ENCODE measurements around the gene LRRC4C.

The LRRC4C gene

DNA sequence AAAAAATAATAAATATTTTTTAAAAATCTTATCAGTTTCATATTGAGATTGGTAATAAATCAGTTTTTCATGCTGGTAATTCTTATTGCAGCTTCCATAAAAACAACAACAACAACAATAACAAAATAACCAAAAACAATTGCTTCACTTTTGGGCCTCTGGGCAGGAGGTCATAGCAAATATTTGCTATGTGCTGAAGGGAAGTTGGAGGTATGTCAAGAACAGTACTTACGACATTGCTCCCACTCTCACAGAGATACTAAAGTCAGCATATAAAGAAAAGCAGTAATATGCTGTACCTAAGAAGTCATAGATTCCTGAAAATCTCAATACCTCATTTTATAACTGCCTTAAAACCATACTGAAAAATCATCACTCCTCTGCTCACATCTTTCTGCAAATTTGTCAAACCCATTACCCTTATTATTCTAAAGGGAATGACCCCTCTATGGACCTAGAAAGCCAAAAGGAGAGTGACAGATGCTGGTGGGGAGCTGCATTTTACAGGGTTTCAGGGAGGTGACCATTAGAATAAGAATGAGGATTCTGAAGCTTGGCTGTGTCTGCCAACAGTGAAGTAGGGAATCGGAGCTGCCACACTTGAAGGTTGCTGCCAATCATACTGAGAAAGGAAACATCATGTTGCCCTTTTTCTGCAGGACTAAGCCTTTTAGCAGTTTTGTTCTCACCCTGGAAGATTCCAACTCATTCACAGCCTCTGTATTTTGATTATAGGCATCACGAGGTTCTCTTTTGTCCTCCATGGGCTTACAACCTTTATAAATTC is 742.9 kb downstream of the LRRC4C start:
- Histone ChIP-seq H3K4me3 (no peak overlapping the region), H4K20me1 (no peaks in the 10 kb centered on the region), H3K9ac (no peak overlapping the region), H3K27me3 (no peaks in the 10 kb centered on the region), H3K4me1 (no peaks in the 10 kb centered on the region), H3K9me3 (replicated peaks in 1 of 11) (no peaks in the 10 kb centered on the region), H3K4me2 (no peak overlapping the region), H3K36me3 (no peaks in the 10 kb centered on the region), H3K27ac (no peak overlapping the region)
- no peak for TF ChIP-seq Cebpa-rat (IDR thresholded peaks at IDR 0.05)

DNA sequence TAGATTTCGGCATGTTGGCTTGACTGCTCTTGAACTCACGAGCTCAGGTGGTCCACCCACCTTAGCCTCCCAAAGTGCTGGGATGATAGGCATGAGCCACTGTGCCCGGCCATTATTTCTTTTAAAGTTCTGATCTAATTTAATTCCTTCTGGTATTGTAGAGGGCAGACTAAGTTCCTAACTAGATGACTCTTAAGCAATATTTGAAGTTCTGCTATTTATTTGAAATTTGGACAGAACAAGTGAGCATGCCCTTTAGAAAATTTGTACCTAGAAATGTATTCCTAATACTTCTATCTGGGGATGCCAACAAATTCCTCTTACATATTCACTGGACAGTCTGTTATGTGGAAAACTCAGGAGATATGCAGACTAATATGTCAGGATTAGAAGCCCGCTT is 746.4 kb downstream of the LRRC4C start:
- no peak overlapping the region for H3K4me3 ChIP-seq
- H3K36me3 ChIP-seq, result no peaks in the 10 kb centered on the region
- no peaks in the 10 kb centered on the region for H3K27me3 ChIP-seq
- H3K9ac ChIP-seq, result no peak overlapping the region
- H3K9me3 ChIP-seq (replicated peaks in 1 of 11), result no peaks in the 10 kb centered on the region
- H3K4me2 ChIP-seq, result no peak overlapping the region
- no peaks in the 10 kb centered on the region for H4K20me1 ChIP-seq
- TF ChIP-seq Cebpa-rat (IDR thresholded peaks at IDR 0.05), result no peak
- H3K4me1 ChIP-seq, result no peaks in the 10 kb centered on the region
- H3K27ac ChIP-seq, result no peak overlapping the region

DNA sequence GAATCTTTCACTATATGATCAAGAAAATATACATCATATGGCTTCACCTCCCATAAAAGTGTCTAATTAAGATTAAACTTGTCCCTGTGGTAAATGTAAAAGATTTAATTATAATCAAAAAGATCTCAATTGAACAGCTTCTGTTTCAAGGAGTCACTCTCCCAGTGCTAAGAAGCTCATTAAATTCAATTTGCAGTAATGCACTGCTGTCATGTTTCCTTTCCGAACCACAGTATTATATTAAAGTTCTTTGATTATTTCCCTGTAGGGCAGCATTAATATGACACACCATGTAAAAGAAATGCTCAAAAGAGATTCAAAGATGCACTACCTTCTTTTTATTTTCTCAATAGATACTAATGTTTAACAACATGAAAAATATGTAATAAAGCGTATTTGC is 758.4 kb downstream of the LRRC4C start:
- no peak overlapping the region for H3K4me2 ChIP-seq
- H3K27ac ChIP-seq, result no peak overlapping the region
- H3K4me3 ChIP-seq, result no peak overlapping the region
- TF ChIP-seq Cebpa-rat (IDR thresholded peaks at IDR 0.05), result no peak
- no peak overlapping the region for H3K9ac ChIP-seq
- H3K9me3 ChIP-seq (replicated peaks in 1 of 11), result no peaks in the 10 kb centered on the region; a peak in 1 of 22 replicates
- H3K36me3 ChIP-seq, result no peaks in the 10 kb centered on the region
- no peaks in the 10 kb centered on the region for H4K20me1 ChIP-seq
- no peaks in the 10 kb centered on the region for H3K4me1 ChIP-seq
- H3K27me3 ChIP-seq, result no peaks in the 10 kb centered on the region

DNA sequence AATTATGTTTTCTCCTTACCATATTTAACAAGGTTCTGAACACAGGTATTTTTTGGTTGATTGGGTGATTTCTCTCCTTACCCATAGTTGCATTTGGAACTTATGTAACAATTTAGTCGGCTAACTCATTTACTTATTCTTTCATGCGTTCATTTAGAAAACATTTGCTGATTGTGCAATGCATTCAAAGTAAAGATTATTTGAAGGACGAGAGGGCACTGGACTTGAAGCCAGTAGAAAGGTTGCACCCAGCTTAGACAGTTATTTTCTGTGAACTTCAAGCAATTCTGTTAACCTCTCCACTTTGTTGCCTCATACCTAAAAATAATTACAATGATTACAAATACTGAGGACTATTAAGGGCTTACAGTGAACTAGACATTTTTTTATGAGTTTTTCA is 769.6 kb downstream of the LRRC4C start:
- no peaks in the 10 kb centered on the region for H3K27me3 ChIP-seq
- no peak overlapping the region for H3K27ac ChIP-seq
- no peaks in the 10 kb centered on the region for H4K20me1 ChIP-seq
- TF ChIP-seq Cebpa-rat (IDR thresholded peaks at IDR 0.05), result no peak
- H3K4me1 ChIP-seq, result peaks cover 0 to 4% (median under 1%) of the 10 kb centered on the region in 10 experiments; a peak in 6 of 20 replicates
- no peaks in the 10 kb centered on the region for H3K36me3 ChIP-seq
- H3K9ac ChIP-seq, result no peak overlapping the region
- no peak overlapping the region for H3K4me2 ChIP-seq
- H3K4me3 ChIP-seq, result no peak overlapping the region
- no peaks in the 10 kb centered on the region for H3K9me3 ChIP-seq (replicated peaks in 1 of 11)

DNA sequence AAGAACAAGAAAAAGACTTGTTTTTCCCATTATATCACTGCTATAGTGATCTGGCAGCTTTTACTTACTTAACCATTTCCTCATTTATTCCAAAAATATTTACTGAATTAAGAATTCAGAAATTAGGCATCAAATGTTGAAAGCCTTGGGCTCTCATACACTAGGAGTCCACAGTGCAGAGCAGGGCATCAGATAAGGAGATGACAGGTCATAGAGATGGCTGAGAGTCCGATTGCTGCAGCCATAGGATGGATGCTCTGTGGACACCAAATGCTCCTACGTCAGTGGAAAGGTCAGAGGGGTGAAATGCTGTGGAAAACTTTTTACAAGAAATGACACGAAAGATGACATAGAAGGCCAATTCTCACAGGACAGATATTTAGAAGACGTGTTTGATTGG is 771.1 kb downstream of the LRRC4C start:
- Histone ChIP-seq H3K9me3 (replicated peaks in 1 of 11) (no peaks in the 10 kb centered on the region), H3K36me3 (no peaks in the 10 kb centered on the region), H3K4me3 (no peak overlapping the region), H3K4me1 (0 out of 20 replicates have a peak, but pooled peaks cover 0 to 6% (median 0%) of the 10 kb centered on the region in 10 experiments), H3K27me3 (no peaks in the 10 kb centered on the region), H3K27ac (no peak overlapping the region), H3K9ac (no peak overlapping the region), H4K20me1 (no peaks in the 10 kb centered on the region), H3K4me2 (no peak overlapping the region)
- no peak for TF ChIP-seq Cebpa-rat (IDR thresholded peaks at IDR 0.05)

DNA sequence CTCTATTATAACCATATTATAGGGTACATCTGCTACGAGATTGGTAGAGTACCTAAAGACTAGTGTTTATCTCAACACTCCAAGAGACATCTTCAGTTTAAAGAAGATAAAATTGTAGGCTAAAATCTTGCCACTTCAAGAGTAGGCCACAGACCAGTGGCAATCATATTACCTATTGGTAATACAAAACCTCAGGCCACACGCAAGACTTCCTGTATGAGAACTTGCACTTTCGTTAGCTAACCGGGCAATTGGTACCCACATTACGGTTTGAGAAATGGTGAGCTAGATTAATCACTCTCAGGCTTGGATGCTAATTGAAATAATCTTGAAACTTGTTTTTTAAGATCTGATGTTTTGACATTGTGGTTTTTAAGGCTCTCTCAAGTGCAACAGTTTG is 772.7 kb downstream of the LRRC4C start:
- TF ChIP-seq Cebpa-rat (IDR thresholded peaks at IDR 0.05), result no peak
- Histone ChIP-seq H3K27ac (no peak overlapping the region), H3K9ac (no peak overlapping the region), H3K36me3 (no peaks in the 10 kb centered on the region), H4K20me1 (no peaks in the 10 kb centered on the region), H3K4me2 (no peak overlapping the region), H3K27me3 (no peaks in the 10 kb centered on the region), H3K4me3 (no peak overlapping the region), H3K4me1 (0 out of 20 replicates have a peak, but pooled peaks cover 0 to 6% (median 0%) of the 10 kb centered on the region in 10 experiments), H3K9me3 (replicated peaks in 1 of 11) (no peaks in the 10 kb centered on the region)

DNA sequence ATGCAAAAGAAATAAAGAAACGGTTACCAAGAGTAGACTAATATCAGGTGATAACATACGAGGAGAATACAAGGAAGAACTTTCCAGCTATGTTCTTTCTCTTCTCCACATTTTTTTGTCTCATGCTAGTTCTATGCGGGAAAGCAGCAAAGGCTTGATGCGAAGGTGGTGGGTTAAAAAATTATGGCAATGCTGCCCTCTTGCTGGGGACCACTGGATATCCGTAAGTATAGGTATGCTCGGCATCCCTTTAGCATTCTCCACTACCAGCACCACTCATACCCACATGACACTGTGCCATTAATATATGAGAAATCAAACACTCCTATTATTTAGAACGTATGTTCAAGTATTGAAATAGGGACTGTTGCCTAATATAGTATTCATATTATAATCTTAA is 776.4 kb downstream of the LRRC4C start:
- no peaks in the 10 kb centered on the region for H3K9me3 ChIP-seq (replicated peaks in 1 of 11)
- H4K20me1 ChIP-seq, result no peaks in the 10 kb centered on the region
- no peak overlapping the region for H3K4me2 ChIP-seq
- no peak for TF ChIP-seq Cebpa-rat (IDR thresholded peaks at IDR 0.05)
- H3K27me3 ChIP-seq, result no peaks in the 10 kb centered on the region
- peaks cover 0 to 20% (median 0%) of the 10 kb centered on the region in 10 experiments; a peak in 4 of 20 replicates for H3K4me1 ChIP-seq
- H3K4me3 ChIP-seq, result no peak overlapping the region
- no peak overlapping the region for H3K9ac ChIP-seq
- H3K36me3 ChIP-seq, result no peaks in the 10 kb centered on the region
- H3K27ac ChIP-seq, result no peak overlapping the region

DNA sequence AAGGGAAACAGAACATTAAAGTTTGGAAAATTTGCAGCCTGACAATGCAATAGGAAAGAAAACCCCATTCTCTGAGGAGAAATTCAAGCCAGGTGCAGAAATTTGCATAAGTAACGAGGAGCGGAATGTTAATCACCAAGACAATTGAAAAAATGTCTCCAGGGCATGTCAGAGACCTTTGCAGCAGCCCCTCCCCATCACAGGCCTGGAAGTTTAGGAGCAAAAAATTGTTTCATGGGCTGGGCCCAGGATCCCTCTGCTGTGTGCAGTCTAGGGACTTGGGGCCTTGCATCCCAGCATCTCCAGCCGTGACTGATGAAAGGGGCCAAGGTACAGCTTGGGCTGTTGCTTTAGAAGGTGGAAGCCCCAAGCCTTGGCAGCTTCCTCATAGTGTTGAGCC is 780.2 kb downstream of the LRRC4C start:
- no peak for TF ChIP-seq Cebpa-rat (IDR thresholded peaks at IDR 0.05)
- no peak overlapping the region for H3K27ac ChIP-seq
- H3K36me3 ChIP-seq, result no peaks in the 10 kb centered on the region
- no peak overlapping the region for H3K9ac ChIP-seq
- H3K27me3 ChIP-seq, result no peaks in the 10 kb centered on the region
- no peak overlapping the region for H3K4me2 ChIP-seq
- no peak overlapping the region for H3K4me3 ChIP-seq
- H4K20me1 ChIP-seq, result no peaks in the 10 kb centered on the region
- H3K9me3 ChIP-seq (replicated peaks in 1 of 11), result no peaks in the 10 kb centered on the region
- H3K4me1 ChIP-seq, result peaks cover 0 to 31% (median 0%) of the 10 kb centered on the region in 10 experiments; a peak in 4 of 20 replicates

DNA sequence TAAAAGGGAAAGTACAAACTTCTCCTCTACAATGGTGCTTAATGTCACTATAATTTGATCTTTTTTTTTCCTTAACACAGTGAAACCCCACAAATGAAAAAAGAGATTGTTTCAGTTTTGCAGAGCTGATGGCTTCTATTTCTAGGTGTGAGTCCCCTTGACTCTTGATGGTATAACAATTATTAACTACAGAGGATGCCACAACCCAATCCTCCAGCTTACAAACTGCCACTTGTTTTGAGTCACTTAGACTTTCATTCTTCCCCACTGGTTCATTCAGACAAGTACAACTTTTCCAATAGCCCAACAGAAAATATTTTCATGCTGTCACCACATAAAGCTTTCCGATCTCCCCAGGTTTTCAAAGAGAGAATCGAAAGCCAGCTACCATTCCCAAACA is 812.2 kb downstream of the LRRC4C start:
- TF ChIP-seq Cebpa-rat (IDR thresholded peaks at IDR 0.05), result no peak
- no peaks in the 10 kb centered on the region for H4K20me1 ChIP-seq
- H3K27me3 ChIP-seq, result no peaks in the 10 kb centered on the region
- H3K4me3 ChIP-seq, result no peak overlapping the region
- H3K4me1 ChIP-seq, result no peaks in the 10 kb centered on the region
- H3K36me3 ChIP-seq, result no peaks in the 10 kb centered on the region
- H3K9me3 ChIP-seq (replicated peaks in 1 of 11), result peaks cover 18 to 36% (median 23%) of the 10 kb centered on the region in 11 experiments
- no peak overlapping the region for H3K27ac ChIP-seq
- H3K4me2 ChIP-seq, result no peak overlapping the region
- H3K9ac ChIP-seq, result no peak overlapping the region

DNA sequence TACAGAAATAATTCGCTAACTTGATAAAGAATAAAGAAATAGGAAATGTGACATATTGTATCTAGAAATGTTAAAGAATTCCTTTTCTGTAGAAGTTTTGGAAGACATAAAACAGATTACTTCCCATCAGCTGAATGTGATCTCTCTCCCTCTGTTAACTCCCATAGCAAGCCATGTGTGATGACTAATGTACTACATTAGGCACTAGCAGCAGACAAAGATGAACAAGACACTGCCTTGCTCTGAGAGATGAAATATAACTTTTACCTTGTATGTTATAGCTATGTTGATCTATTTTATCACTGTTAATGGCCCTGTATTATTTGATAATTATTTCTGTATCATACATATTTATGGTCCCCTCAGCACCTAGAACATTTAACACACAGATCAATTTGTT is 817.2 kb downstream of the LRRC4C start:
- no peak overlapping the region for H3K4me2 ChIP-seq
- H4K20me1 ChIP-seq, result no peaks in the 10 kb centered on the region
- TF ChIP-seq Cebpa-rat (IDR thresholded peaks at IDR 0.05), result no peak
- H3K4me3 ChIP-seq, result no peak overlapping the region
- no peaks in the 10 kb centered on the region for H3K27me3 ChIP-seq
- no peak overlapping the region for H3K27ac ChIP-seq
- H3K9me3 ChIP-seq (replicated peaks in 1 of 11), result peaks cover 0 to 3% (median under 1%) of the 10 kb centered on the region in 11 experiments; a peak in 6 of 22 replicates
- H3K9ac ChIP-seq, result no peak overlapping the region
- no peaks in the 10 kb centered on the region for H3K36me3 ChIP-seq
- H3K4me1 ChIP-seq, result no peaks in the 10 kb centered on the region
